Measurements from ENCODE around the gene RBBP8NL. TPM values are rescaled to one million over a fixed set of nuclear protein-coding genes. Genes with fewer than 3 reads are reported as not detected.

RBBP8NL gene
- total and polyA plus RNA-seq, 2 of the 8 experiments (the other 6 are each of a cell fraction or from before 2014, with no cell fraction given) = 0.43 to 0.48 TPM

DNA sequence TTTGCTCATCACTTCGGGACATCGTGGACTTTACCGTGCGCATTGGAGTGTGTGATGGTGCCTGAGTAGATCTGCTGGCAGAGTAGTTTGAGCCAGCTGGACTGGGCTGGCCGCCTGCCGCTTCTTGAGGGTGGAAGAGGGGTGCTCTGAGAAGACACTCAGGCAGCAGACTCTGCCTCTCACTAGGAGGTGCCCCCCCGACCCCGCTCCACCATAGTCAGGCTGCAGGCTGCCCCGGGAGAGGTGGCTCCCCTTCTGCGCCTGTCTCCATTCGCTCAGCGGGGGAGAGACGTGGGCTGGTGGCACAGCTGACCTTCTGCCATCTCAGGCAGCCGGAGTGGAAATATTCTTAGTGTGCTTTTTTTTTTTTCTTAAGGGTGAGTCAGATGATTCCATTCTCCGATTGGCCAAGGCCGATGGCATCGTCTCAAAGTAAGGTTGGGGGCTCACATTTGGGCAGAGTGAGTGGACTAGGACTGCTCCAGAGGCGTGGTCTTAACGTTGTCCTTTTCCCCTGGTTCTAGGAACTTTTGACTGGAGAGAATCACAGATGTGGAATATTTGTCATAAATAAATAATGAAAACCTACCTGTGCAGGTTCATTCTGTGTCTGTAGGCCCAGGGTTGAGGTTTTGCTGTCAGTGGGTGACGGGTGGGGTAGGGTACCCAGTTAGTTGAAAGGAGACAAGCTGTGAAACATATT is 39.3 kb downstream of the RBBP8NL start (continued):
- TF ChIP-seq SAP30 (IDR thresholded peaks at IDR 0.05; ENCODE audit: insufficient read depth, insufficient replicate concordance, low read length) = no peak
- TF ChIP-seq YY1 (IDR thresholded peaks at IDR 0.05; ENCODE audit: low read depth, low read length) = no peak
- no peak for TF ChIP-seq JUN (IDR thresholded peaks at IDR 0.05; ENCODE audit: low read depth, low read length)
- TF ChIP-seq RNF2 (IDR thresholded peaks at IDR 0.05; ENCODE audit: borderline replicate concordance, low read depth, low read length, missing control alignments, poor library complexity, severe bottlenecking) = no peak
- no peak for TF ChIP-seq CTBP2 (IDR thresholded peaks at IDR 0.05; ENCODE audit: borderline replicate concordance, insufficient read depth, insufficient read length, low read length)
- no peak for TF ChIP-seq HDAC6 (IDR thresholded peaks at IDR 0.05; ENCODE audit: low read depth, low read length)

Data from H1 (cell line).